SH-SY5Y (cell line): ENCODE data around the gene PLA2G3.

Experiments used
- GATA2 ChIP-seq: IDR thresholded peaks from 2 replicates; pipeline ENCODE4 v1.6.1; 2011; ENCODE audit warnings: mild to moderate bottlenecking, low read depth, low read length
- GATA3 ChIP-seq: IDR thresholded peaks from 2 replicates; pipeline ENCODE4 v1.6.1; 2011; ENCODE audit warnings: low read depth, mild to moderate bottlenecking, low read length, moderate library complexity

DNA sequence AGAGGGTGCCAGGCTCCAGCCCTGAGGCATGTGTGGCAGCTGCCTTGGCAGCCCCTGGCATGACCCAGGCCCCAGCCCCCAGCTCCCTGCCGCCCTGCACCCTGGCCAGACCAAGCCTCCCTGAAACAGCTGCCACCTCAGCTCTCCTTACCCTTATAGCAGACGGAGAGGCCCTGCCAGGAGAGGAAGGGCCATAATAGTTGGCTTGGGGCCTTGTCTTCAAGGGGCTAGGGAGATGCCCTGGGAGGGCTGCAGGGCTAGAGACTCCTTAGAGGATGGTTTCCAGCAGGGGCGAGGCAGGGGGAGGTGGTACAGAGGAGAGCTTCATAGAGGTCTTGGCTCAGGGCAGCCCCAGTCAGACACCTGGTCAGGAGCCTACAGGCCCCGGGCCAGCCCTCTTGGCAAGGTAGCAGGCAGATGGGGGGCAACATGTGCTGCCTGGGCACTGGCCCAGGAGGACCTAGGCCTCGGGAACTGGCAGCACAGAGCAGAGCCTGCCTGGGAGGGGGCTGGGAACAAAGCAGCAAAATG lies 46.2 kb downstream of the PLA2G3 start:
- TF ChIP-seq GATA2 (no peak), GATA3 (no peak)
